Measurements from ENCODE around the gene ISOC2.

Gene ISOC2

DNA sequence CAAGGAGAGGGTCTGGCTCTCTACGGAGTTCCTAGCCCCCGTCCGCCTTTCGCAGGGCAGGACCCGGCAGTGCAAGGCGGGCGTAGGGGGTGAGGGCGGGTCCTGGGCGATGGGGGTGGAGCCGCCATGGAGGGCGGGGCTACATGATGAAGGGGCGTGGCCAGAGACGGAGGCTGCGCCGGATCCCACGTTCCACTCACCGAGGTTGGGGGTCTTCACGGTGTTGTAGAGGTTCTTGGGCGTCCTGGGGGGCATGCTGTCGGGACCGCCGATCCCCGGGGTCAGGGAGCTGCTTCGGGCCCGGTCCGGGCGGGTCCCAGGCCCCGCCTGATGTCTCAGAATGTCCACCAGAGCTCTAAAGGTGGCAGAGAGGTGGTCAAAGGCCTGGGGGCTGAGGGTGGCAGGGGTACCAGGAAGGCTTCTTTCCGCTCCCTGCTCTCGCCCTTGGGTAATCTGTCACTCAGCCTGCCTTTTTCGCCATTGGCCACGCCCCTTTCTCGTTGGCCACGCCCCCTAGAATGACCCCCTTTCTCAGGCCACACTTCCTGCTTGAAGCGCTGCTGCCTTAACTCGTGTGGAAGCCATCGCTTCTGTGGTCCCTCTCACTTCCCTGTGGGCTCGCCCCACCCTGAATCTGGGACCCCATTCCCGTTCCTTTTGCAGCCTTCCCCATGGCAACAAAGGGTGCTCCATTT, 20.9 kb downstream of the ISOC2 start:
- H3K9me3 ChIP-seq (ENCODE audit: severe bottlenecking), result no peaks in the 10 kb centered on the region
- peak; percentile 63 for DNase-seq
- TF ChIP-seq, protein P1, sequence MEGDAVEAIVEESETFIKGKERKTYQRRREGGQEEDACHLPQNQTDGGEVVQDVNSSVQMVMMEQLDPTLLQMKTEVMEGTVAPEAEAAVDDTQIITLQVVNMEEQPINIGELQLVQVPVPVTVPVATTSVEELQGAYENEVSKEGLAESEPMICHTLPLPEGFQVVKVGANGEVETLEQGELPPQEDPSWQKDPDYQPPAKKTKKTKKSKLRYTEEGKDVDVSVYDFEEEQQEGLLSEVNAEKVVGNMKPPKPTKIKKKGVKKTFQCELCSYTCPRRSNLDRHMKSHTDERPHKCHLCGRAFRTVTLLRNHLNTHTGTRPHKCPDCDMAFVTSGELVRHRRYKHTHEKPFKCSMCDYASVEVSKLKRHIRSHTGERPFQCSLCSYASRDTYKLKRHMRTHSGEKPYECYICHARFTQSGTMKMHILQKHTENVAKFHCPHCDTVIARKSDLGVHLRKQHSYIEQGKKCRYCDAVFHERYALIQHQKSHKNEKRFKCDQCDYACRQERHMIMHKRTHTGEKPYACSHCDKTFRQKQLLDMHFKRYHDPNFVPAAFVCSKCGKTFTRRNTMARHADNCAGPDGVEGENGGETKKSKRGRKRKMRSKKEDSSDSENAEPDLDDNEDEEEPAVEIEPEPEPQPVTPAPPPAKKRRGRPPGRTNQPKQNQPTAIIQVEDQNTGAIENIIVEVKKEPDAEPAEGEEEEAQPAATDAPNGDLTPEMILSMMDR (IDR thresholded peaks at IDR 0.05; ENCODE audit: low read depth, low read length), result no peak
- H3K36me3 ChIP-seq, result no peaks in the 10 kb centered on the region
- H3K4me3 ChIP-seq (ENCODE audit: low read depth, low read length), result peak overlapping the region; percentile 35
- peaks cover 12% of the 10 kb centered on the region for H3K27me3 ChIP-seq (ENCODE audit: insufficient read depth, low read depth, severe bottlenecking)
- no peak overlapping the region for H3K27ac ChIP-seq

DNA sequence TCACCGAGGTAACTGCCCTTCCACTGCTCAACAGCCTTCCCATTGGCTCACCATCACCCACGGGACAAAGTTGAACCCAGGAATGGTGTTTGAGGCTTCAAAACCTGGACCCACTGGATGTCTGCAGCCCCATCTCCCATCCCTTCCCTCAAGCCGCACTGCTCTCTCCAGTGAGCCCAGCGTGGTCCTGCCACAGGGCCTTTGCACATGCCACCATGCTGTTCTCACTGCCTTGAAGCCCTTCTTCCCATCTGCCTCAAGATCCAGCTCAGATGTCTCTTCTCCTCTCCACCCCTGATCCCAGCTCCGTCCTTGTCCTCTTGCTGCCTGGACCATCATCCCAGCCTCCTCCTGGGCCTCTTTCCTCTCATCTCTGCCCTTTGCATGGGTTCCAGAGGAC, 22.4 kb downstream of the ISOC2 start:
- H3K27ac ChIP-seq, result no peak overlapping the region
- no peak for DNase-seq
- no peaks in the 10 kb centered on the region for H3K9me3 ChIP-seq (ENCODE audit: severe bottlenecking)
- H3K4me3 ChIP-seq (ENCODE audit: low read depth, low read length), result no peak overlapping the region
- peaks cover 10% of the 10 kb centered on the region for H3K27me3 ChIP-seq (ENCODE audit: insufficient read depth, low read depth, severe bottlenecking)
- TF ChIP-seq, protein P1 (IDR thresholded peaks at IDR 0.05; ENCODE audit: low read depth, low read length), result no peak
- H3K36me3 ChIP-seq, result no peaks in the 10 kb centered on the region

DNA sequence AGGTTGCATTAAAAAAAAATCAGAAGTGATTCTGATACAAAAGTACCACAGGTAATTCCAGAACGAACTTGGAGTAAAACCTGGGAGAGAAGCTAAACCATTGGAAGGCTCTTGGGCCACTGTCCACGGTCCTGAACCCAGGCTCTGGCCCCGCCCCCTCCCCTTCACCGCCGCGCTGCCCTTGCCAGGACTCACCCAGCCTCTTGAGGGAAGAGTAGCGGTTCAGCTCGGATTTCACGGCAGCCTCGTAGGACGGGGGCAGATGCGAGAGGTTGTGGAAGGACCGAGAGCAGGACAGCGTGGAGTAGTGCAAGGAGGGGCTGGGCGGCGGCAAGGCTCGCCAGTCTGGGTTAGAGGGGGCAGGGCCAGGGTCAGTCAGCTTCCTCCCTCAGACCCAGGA, 24.0 kb downstream of the ISOC2 start:
- H3K27ac ChIP-seq, result no peak overlapping the region
- no peak for DNase-seq
- H3K4me3 ChIP-seq (ENCODE audit: low read depth, low read length), result no peak overlapping the region
- H3K27me3 ChIP-seq (ENCODE audit: insufficient read depth, low read depth, severe bottlenecking), result peaks cover 7% of the 10 kb centered on the region
- no peaks in the 10 kb centered on the region for H3K36me3 ChIP-seq
- no peaks in the 10 kb centered on the region for H3K9me3 ChIP-seq (ENCODE audit: severe bottlenecking)
- TF ChIP-seq, protein P1 (IDR thresholded peaks at IDR 0.05; ENCODE audit: low read depth, low read length), result no peak

DNA sequence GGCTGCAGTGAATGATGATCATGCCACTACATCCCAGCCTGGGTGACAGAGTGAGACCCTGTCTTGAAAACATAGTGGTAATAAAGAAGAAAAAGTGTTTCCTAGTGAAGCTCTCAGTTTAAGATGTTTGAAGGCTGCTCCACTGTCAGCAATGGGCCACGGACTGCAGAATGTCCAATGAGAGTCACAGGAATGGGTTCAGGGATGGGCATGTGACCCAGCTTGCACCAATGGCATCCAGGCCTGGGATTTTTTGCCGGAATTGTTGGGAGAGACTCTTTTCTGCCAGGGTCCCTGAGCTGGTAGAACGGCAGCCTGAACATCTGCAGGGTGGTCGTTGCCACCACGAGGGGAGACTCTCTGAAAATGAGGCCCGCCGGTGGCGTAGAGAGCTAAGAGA, 24.6 kb downstream of the ISOC2 start:
- no peak overlapping the region for H3K27ac ChIP-seq
- TF ChIP-seq, protein P1 (IDR thresholded peaks at IDR 0.05; ENCODE audit: low read depth, low read length), result no peak
- H3K4me3 ChIP-seq (ENCODE audit: low read depth, low read length), result no peak overlapping the region
- no peaks in the 10 kb centered on the region for H3K9me3 ChIP-seq (ENCODE audit: severe bottlenecking)
- H3K36me3 ChIP-seq, result no peaks in the 10 kb centered on the region
- DNase-seq, result no peak
- H3K27me3 ChIP-seq (ENCODE audit: insufficient read depth, low read depth, severe bottlenecking), result peaks cover 6% of the 10 kb centered on the region

DNA sequence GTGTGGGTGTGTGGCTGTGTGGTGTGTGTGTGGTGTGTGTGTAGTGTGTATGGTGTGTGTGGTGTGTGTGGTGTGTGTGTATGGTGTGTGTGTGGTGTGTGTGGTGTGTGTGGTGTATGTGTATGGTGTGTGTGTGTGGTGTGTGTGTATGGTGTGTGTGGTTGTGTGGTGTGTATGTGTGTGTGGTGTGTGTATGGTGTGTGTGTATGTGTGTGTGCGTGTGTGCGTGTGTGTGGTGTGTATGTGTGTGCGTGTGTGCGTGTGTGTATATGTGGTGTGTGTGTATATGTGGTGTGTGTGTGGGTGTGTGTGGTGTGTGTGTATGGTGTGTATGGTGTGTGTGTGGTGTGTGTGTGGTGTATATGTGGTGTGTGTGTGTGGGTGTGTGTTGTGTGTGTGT, 26.4 kb downstream of the ISOC2 start:
- TF ChIP-seq, protein P1 (IDR thresholded peaks at IDR 0.05; ENCODE audit: low read depth, low read length), result no peak

More for the DNA sequence above, 26.4 kb downstream of the ISOC2 start:
- H3K4me3 ChIP-seq (ENCODE audit: low read depth, low read length), result no peak overlapping the region
- H3K36me3 ChIP-seq, result no peaks in the 10 kb centered on the region
- H3K9me3 ChIP-seq (ENCODE audit: severe bottlenecking), result no peaks in the 10 kb centered on the region
- no peak for DNase-seq
- no peak overlapping the region for H3K27ac ChIP-seq
- no peaks in the 10 kb centered on the region for H3K27me3 ChIP-seq (ENCODE audit: insufficient read depth, low read depth, severe bottlenecking)
